AG04450 (cell line): ENCODE results near the gene LRP1B. TPM values are rescaled to one million over a fixed set of nuclear protein-coding genes. Genes with fewer than 3 reads are reported as not detected.

ENCODE experiments used
- CTCF ChIA-PET: fragments of 300-600, 350-600 bp; formaldehyde crosslinking; extraction: SDS; loops from one replicate; lab custom pipeline; 2022; ENCODE audit warnings: antibody characterized with exemption, inconsistent platforms; lab: Charles Lee
- POLR2A ChIA-PET: fragments of 350-600 bp; formaldehyde crosslinking; extraction: SDS; loops from one replicate; lab custom pipeline; 2021; ENCODE audit warnings: antibody characterized with exemption, inconsistent platforms; lab: Yijun Ruan, JAX
- DNase-seq: peaks from one replicate; pipeline ENCODE4 v3.0.0-alpha.2; 2011; ENCODE audit warnings: low read depth, low spot score
- H3K27ac ChIP-seq: one replicate; pipeline ENCODE4 v1.5.1; 2012; ENCODE audit warnings: low read depth, low read length, control low read depth
- H3K27me3 ChIP-seq: one replicate; pipeline ENCODE4 v1.6.0; 2012; ENCODE audit warnings: low read length; ENCODE audit not compliant: control insufficient read depth, insufficient read depth
- H3K4me3 ChIP-seq: 2 replicates; pipeline ENCODE4 v1.5.1; 2011; ENCODE audit warnings: mild to moderate bottlenecking, low read depth, low read length, control low read depth
- H3K9me3 ChIP-seq: 2 replicates; pipeline ENCODE4 v1.5.1; 2012; ENCODE audit warnings: low read length; ENCODE audit not compliant: control insufficient read depth, insufficient read depth
- polyA plus RNA-seq: library from polyadenylated mRNA; depleted of rRNA; stranded (reverse); fragments of >200 nt; gene quantifications from 2 replicates; pipeline ENCODE4 v1.2.3, GENCODE V29; 2011
- TF ChIP-seq, protein P1 (sequence below): IDR thresholded peaks from 2 replicates; pipeline ENCODE4 v1.5.1; 2011; ENCODE audit warnings: low read depth, low read length, control low read depth, inconsistent platforms

LRP1B gene
- polyA plus RNA-seq, 1 experiment: 0.15 TPM

DNA sequence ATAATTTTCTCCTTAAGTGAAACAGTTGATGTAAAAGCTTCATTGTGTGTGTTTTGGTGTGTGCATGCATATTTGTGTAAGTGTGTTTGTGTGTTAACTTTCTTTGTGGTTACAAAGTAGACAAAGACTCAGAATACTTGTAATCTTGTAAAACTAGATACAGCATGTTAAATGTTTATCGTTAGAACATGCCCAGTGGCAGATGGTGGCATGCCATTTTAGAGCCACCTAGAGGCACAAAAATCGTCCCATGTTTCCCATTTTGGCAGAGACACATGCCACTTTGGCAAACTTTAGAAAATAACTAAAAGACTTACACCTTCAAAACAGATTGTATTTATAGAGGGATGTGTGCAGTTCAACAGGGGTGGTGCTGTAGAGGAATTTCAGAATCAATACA is 224.1 kb downstream of the LRP1B start:
- Histone ChIP-seq H3K27ac (no peak overlapping the region), H3K4me3 (no peak overlapping the region), H3K27me3 (no peaks in the 10 kb centered on the region), H3K9me3 (no peaks in the 10 kb centered on the region)
- no peak for DNase-seq
- CTCF ChIA-PET: no interaction called here
- TF ChIP-seq, protein P1, sequence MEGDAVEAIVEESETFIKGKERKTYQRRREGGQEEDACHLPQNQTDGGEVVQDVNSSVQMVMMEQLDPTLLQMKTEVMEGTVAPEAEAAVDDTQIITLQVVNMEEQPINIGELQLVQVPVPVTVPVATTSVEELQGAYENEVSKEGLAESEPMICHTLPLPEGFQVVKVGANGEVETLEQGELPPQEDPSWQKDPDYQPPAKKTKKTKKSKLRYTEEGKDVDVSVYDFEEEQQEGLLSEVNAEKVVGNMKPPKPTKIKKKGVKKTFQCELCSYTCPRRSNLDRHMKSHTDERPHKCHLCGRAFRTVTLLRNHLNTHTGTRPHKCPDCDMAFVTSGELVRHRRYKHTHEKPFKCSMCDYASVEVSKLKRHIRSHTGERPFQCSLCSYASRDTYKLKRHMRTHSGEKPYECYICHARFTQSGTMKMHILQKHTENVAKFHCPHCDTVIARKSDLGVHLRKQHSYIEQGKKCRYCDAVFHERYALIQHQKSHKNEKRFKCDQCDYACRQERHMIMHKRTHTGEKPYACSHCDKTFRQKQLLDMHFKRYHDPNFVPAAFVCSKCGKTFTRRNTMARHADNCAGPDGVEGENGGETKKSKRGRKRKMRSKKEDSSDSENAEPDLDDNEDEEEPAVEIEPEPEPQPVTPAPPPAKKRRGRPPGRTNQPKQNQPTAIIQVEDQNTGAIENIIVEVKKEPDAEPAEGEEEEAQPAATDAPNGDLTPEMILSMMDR: no peak
- POLR2A ChIA-PET: no interaction called here

DNA sequence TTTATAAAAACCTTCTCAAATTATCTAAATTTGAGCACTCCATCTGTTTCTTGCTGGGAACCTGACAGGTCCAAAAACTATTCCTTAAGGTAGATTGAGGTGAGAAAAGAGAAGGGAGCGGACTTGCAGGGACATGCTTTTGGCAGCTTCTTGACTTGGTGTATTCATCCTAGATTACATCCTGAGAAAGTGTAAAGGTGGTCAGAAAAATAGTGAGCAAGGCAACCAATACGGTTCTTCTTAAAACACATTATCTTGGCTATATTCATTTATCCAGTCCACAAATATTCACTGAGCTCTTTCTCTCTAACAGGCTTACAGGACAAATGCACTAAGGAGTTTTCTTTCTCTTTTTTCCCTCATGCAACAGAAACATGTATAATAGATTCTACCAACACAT is 230.0 kb downstream of the LRP1B start:
- CTCF ChIA-PET: interaction anchor here (0.5 to 0.9 kb wide), 2 partner anchors 9 to 10 kb away, joined by 3 to 4 read pairs; no protein-coding TSS in a partner anchor
- TF ChIP-seq, protein P1: no peak
- no peak overlapping the region for H3K4me3 ChIP-seq
- H3K9me3 ChIP-seq: no peaks in the 10 kb centered on the region
- POLR2A ChIA-PET: no interaction called here
- H3K27ac ChIP-seq: no peak overlapping the region
- DNase-seq: no peak
- no peaks in the 10 kb centered on the region for H3K27me3 ChIP-seq

DNA sequence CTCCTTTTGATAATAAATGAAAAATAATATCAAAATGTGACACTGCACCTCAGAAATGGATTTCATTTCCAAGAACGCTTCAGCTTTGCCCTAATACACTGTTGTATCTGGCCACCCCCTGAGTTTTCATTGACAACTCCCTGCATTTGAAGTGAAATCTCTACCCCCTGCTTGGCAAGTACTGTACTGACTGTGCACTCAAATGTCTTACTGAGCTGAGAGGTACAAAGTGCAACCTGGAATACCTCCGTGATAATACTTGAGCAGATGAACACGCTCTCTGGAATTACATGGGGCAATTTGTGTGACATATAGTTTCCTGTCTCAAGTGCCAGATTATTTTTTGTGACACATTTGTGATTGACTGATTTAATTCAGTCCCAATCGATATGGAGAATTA is 231.1 kb downstream of the LRP1B start:
- Histone ChIP-seq H3K27me3 (no peaks in the 10 kb centered on the region), H3K27ac (no peak overlapping the region), H3K9me3 (no peaks in the 10 kb centered on the region), H3K4me3 (no peak overlapping the region)
- TF ChIP-seq, protein P1: no peak
- DNase-seq: no peak
- POLR2A ChIA-PET: no interaction called here
- CTCF ChIA-PET: no interaction called here

GRCh38 chr2:141889788-141890187 is 241.0 kb downstream of the LRP1B start:
- H3K27me3 ChIP-seq: no peaks in the 10 kb centered on the region
- DNase-seq: no peak
- no peaks in the 10 kb centered on the region for H3K9me3 ChIP-seq
- CTCF ChIA-PET: no interaction called here
- H3K4me3 ChIP-seq: no peak overlapping the region
- TF ChIP-seq, protein P1: no peak
- no peak overlapping the region for H3K27ac ChIP-seq
- POLR2A ChIA-PET: no interaction called here

GRCh38 chr2:141888987-141889555 is 241.7 kb downstream of the LRP1B start:
- ChIA-PET CTCF (no interaction called here), POLR2A (no interaction called here)

More at GRCh38 chr2:141888987-141889555, 241.7 kb downstream of the LRP1B start:
- no peak for DNase-seq
- no peaks in the 10 kb centered on the region for H3K27me3 ChIP-seq
- TF ChIP-seq, protein P1: no peak
- H3K9me3 ChIP-seq: no peaks in the 10 kb centered on the region
- H3K4me3 ChIP-seq: no peak overlapping the region
- no peak overlapping the region for H3K27ac ChIP-seq
